PFSK-1 (cell line): ENCODE measurements around the gene TBRG1.

Experiments
- FOXP2 ChIP-seq: optimal IDR thresholded peaks from 2 replicates; pipeline ENCODE3; 2011; ENCODE audit warnings: borderline replicate concordance, control low read depth, inconsistent platforms; ENCODE audit not compliant: insufficient read depth; ENCODE audit errors: extremely low read length, extremely low read depth
- POLR2AphosphoS5 ChIP-seq: IDR thresholded peaks from 2 replicates; pipeline ENCODE4 v1.6.1; 2012; ENCODE audit warnings: low read depth, mild to moderate bottlenecking, control low read depth, low read length, moderate library complexity
- SIN3A ChIP-seq: IDR thresholded peaks from 2 replicates; pipeline ENCODE4 v1.6.1; 2012; ENCODE audit warnings: mild to moderate bottlenecking, low read length, moderate library complexity, borderline replicate concordance; ENCODE audit not compliant: insufficient read depth
- TAF1 ChIP-seq: IDR thresholded peaks from 2 replicates; pipeline ENCODE4 v1.6.1; 2012; ENCODE audit warnings: low read length, control low read depth, borderline replicate concordance; ENCODE audit not compliant: insufficient read depth
- TF ChIP-seq, protein P1 (sequence below), 2 experiments: IDR thresholded peaks; 2 replicates each; pipeline versions ENCODE4 v1.6.1 to v1.8.0; 2011 to 2012; ENCODE audit warnings: low read depth in 2 of 2, low read length in 2 of 2, control low read depth in 1 of 2, inconsistent platforms in 1 of 2, mild to moderate bottlenecking in 1 of 2, moderate library complexity in 1 of 2; ENCODE audit not compliant: insufficient read depth in 1 of 2

Gene TBRG1

GRCh38 chr11:124582565-124582964 lies 40.1 kb upstream of the TBRG1 start:
- TF ChIP-seq FOXP2 (no peak), SIN3A (no peak), POLR2AphosphoS5 (no peak), TAF1 (no peak)
- TF ChIP-seq, protein P1, sequence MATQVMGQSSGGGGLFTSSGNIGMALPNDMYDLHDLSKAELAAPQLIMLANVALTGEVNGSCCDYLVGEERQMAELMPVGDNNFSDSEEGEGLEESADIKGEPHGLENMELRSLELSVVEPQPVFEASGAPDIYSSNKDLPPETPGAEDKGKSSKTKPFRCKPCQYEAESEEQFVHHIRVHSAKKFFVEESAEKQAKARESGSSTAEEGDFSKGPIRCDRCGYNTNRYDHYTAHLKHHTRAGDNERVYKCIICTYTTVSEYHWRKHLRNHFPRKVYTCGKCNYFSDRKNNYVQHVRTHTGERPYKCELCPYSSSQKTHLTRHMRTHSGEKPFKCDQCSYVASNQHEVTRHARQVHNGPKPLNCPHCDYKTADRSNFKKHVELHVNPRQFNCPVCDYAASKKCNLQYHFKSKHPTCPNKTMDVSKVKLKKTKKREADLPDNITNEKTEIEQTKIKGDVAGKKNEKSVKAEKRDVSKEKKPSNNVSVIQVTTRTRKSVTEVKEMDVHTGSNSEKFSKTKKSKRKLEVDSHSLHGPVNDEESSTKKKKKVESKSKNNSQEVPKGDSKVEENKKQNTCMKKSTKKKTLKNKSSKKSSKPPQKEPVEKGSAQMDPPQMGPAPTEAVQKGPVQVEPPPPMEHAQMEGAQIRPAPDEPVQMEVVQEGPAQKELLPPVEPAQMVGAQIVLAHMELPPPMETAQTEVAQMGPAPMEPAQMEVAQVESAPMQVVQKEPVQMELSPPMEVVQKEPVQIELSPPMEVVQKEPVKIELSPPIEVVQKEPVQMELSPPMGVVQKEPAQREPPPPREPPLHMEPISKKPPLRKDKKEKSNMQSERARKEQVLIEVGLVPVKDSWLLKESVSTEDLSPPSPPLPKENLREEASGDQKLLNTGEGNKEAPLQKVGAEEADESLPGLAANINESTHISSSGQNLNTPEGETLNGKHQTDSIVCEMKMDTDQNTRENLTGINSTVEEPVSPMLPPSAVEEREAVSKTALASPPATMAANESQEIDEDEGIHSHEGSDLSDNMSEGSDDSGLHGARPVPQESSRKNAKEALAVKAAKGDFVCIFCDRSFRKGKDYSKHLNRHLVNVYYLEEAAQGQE (IDR thresholded peaks at IDR 0.05; ENCODE audit: insufficient read depth in 1 of 2, low read depth in 2 of 2, low read length in 2 of 2): no peak

- TF ChIP-seq POLR2AphosphoS5 (no peak), SIN3A (no peak), TAF1 (no peak), FOXP2 (no peak)
- TF ChIP-seq, protein P1 (IDR thresholded peaks at IDR 0.05; ENCODE audit: insufficient read depth in 1 of 2, low read depth in 2 of 2, low read length in 2 of 2): no peak
Measured at GRCh38 chr11:124583781-124584180, 38.9 kb upstream of the TBRG1 start.

- TF ChIP-seq, protein P1 (IDR thresholded peaks at IDR 0.05; ENCODE audit: insufficient read depth in 1 of 2, low read depth in 2 of 2, low read length in 2 of 2): no peak
- TF ChIP-seq FOXP2: no peak
- no peak for TF ChIP-seq POLR2AphosphoS5
- TF ChIP-seq TAF1: no peak
- no peak for TF ChIP-seq SIN3A
Measured at GRCh38 chr11:124584681-124585372, 37.8 kb upstream of the TBRG1 start.

DNA sequence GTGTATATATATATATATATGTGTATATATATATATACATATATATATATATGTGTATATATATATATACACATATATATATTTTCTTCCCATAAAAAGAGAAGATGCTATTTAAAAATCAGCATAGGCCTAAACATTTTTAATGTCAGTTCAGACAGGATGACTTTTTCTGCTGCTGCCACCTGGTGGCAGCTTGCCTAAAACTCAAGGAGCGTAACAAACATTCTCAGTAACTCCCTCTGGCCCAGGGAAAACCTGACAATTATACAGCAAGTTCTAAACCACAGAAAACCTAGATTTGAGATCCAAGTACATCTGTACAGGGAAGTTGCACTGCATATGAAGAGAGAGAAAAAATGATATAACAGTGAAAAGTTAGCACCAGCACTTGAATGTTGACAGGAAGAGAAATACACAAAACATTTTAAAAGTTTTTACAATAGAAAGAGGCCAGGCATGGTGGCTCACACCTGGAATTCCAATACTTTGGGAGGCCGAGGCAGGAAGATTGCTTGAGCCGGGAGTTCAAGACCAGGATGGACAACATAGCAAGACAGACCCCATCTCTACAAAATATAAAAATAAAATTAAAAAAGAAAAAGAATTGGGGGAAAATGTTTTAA lies 36.3 kb upstream of the TBRG1 start:
- TF ChIP-seq TAF1 (no peak), POLR2AphosphoS5 (no peak), SIN3A (no peak), FOXP2 (no peak)
- TF ChIP-seq, protein P1 (IDR thresholded peaks at IDR 0.05; ENCODE audit: insufficient read depth in 1 of 2, low read depth in 2 of 2, low read length in 2 of 2): no peak

- TF ChIP-seq SIN3A (no peak), TAF1 (no peak), FOXP2 (no peak), POLR2AphosphoS5 (no peak)
- TF ChIP-seq, protein P1 (IDR thresholded peaks at IDR 0.05; ENCODE audit: insufficient read depth in 1 of 2, low read depth in 2 of 2, low read length in 2 of 2): no peak
Measured at GRCh38 chr11:124591430-124591829, 31.2 kb upstream of the TBRG1 start.
